Measurements from ENCODE around the gene EVX2. TPM values are rescaled to one million over a fixed set of nuclear protein-coding genes. Genes with fewer than 3 reads are reported as not detected.

The EVX2 gene
- total RNA-seq, 2 donors from 2014 or later = 1.2 to 1.6 TPM

DNA sequence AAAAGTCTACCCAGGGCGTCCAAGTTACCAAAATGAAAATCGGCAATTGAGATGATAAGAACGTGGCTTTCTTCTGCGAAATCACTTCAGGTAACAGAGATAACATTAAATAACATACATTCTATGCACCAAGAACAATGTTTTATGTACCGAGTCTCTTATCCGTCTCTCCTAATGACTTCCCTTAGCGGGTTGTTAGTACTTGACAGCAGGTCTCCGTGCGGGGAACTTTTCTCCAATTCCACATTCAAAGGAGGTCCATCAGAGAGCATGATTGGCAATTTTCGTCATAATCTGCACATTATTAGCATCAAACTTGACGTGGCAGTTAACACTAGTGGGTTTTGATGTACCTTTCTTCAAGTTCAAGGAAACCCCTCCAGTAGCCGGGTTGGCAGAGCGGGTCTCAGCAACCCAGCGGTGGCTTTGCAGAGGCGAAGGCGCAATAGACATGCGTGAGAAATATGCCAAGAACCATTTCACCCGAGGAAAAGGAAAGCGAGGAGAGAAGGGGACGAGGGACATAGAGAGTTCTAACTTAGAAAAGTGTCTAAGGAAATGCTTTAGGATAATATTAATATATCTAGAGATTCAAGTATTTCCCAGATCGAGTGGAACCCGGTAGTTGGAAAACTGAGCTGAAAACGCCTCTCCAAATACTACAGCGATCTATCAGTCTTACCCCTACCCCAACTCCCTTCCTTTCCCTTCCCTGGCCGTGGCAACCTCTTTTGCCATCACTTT is 5.0 kb downstream of the EVX2 start:
- WGBS = 39% methylated on average over 25 of the region's 25 CpGs
- Histone ChIP-seq H3K27me3 (replicated peaks; ENCODE audit: insufficient read depth) (peaks cover 28% of the 10 kb centered on the region), H3K27ac (peak overlapping the region; percentile 55 to 59), H3K4me1 (replicated peaks) (no peaks in the 10 kb centered on the region), H3K36me3 (no peaks in the 10 kb centered on the region), H3K4me3 (peak overlapping the region; percentile 12 to 33), H3K9me3 (no peaks in the 10 kb centered on the region)
- TF ChIP-seq, protein P1, sequence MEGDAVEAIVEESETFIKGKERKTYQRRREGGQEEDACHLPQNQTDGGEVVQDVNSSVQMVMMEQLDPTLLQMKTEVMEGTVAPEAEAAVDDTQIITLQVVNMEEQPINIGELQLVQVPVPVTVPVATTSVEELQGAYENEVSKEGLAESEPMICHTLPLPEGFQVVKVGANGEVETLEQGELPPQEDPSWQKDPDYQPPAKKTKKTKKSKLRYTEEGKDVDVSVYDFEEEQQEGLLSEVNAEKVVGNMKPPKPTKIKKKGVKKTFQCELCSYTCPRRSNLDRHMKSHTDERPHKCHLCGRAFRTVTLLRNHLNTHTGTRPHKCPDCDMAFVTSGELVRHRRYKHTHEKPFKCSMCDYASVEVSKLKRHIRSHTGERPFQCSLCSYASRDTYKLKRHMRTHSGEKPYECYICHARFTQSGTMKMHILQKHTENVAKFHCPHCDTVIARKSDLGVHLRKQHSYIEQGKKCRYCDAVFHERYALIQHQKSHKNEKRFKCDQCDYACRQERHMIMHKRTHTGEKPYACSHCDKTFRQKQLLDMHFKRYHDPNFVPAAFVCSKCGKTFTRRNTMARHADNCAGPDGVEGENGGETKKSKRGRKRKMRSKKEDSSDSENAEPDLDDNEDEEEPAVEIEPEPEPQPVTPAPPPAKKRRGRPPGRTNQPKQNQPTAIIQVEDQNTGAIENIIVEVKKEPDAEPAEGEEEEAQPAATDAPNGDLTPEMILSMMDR (IDR thresholded peaks at IDR 0.05) = no peak
- TF ChIP-seq POLR2A (IDR thresholded peaks at IDR 0.05) (no peak), POLR2AphosphoS5 (IDR thresholded peaks at IDR 0.05) (no peak)
- DNase-seq (ENCODE audit: low spot score) = no peak
- intact Hi-C loops (cut with DNase I) = loop anchor here (5.0 kb wide), 1 partner anchor 76 kb away; the partner anchor contains the start of gene LNPK

DNA sequence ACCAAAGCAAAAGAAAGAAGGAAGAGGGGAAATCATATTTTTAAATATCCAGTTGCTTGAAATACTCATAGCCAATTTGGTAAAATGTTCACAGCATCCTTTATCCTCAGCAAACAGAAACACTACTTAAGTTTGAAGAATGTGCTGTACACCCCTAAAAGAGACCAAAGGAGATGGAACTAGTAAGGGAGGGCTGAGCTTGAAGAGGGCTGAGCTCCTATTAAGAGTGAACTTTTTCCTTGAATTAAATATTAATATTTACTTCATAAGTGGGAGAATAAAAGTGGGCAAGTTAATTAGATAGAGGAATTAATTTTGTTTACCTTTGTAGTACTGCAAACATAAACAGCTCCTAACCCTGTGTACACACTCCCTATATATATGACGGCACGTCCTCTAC is 7.0 kb downstream of the EVX2 start:
- H3K4me1 ChIP-seq (replicated peaks) = no peaks in the 10 kb centered on the region
- H3K36me3 ChIP-seq = no peaks in the 10 kb centered on the region
- no peak overlapping the region for H3K27ac ChIP-seq
- H3K4me3 ChIP-seq = no peak overlapping the region
- peaks cover 13% of the 10 kb centered on the region for H3K27me3 ChIP-seq (replicated peaks; ENCODE audit: insufficient read depth)
- 60% methylated on average over 2 of the region's 2 CpGs for WGBS
- intact Hi-C loops (cut with DNase I) = loop anchor here (5.0 kb wide), 1 partner anchor 74 kb away; the partner anchor contains the start of gene LNPK
- no peak for DNase-seq (ENCODE audit: low spot score)
- TF ChIP-seq POLR2A (IDR thresholded peaks at IDR 0.05) = no peak
- TF ChIP-seq, protein P1 (IDR thresholded peaks at IDR 0.05) = no peak
- TF ChIP-seq POLR2AphosphoS5 (IDR thresholded peaks at IDR 0.05) = no peak
- no peaks in the 10 kb centered on the region for H3K9me3 ChIP-seq

DNA sequence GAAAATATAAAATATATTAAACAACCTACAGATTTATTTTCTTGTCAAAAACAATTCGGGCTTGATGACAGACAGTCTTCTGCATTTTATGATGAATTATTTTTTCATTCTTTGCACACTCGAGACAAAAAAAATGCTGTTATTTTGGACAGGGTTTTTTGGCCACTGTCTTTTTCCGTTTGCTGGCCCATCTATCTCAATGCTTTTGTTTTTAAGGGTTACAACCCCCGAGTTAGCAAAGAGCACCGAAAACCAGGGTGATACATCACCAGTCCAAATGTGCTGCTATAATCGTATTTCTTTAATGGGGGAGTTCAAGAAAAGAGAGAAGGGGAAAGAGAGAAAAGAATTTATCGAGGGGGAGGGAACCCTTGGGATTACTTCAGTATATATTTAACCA is 7.7 kb downstream of the EVX2 start:
- Histone ChIP-seq H3K4me1 (replicated peaks) (no peaks in the 10 kb centered on the region), H3K36me3 (no peaks in the 10 kb centered on the region), H3K27me3 (replicated peaks; ENCODE audit: insufficient read depth) (peaks cover 11% of the 10 kb centered on the region), H3K9me3 (no peaks in the 10 kb centered on the region), H3K4me3 (no peak overlapping the region), H3K27ac (no peak overlapping the region)
- 30% methylated on average over 7 of the region's 7 CpGs for WGBS
- TF ChIP-seq POLR2AphosphoS5 (IDR thresholded peaks at IDR 0.05) = no peak
- TF ChIP-seq, protein P1 (IDR thresholded peaks at IDR 0.05) = no peak
- TF ChIP-seq POLR2A (IDR thresholded peaks at IDR 0.05) = no peak
- intact Hi-C loops (cut with DNase I) = loop anchor here (5.0 kb wide), 1 partner anchor 74 kb away; the partner anchor contains the start of gene LNPK
- no peak for DNase-seq (ENCODE audit: low spot score)

DNA sequence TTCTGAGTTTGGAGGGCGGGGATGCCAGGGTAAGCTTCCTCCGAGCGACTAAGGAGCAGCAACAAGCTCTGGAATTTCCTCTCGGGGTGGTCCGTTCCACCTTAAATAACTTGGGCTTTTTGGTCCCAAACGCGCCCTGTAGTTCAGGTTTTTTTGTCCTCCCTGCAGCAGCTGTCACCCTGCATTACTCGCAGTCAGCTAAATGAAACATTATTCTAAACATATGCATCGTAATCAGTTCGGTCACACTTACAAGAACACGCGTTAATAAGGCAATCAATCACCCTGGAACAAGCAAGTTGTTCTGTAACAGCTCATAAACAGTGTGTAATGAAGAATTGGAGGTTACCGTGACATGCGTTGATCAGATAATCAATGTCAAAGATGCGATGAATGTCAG is 8.3 kb downstream of the EVX2 start:
- DNase-seq (ENCODE audit: low spot score) = no peak
- no peak for TF ChIP-seq POLR2A (IDR thresholded peaks at IDR 0.05)
- TF ChIP-seq, protein P1 (IDR thresholded peaks at IDR 0.05) = no peak
- TF ChIP-seq POLR2AphosphoS5 (IDR thresholded peaks at IDR 0.05) = no peak
- intact Hi-C loops (cut with DNase I) = loop anchor here (5.0 kb wide), 1 partner anchor 73 kb away; the partner anchor contains the start of gene LNPK
- Histone ChIP-seq H3K9me3 (no peaks in the 10 kb centered on the region), H3K4me1 (replicated peaks) (no peaks in the 10 kb centered on the region), H3K36me3 (no peaks in the 10 kb centered on the region), H3K27me3 (replicated peaks; ENCODE audit: insufficient read depth) (peaks cover 11% of the 10 kb centered on the region), H3K27ac (no peak overlapping the region), H3K4me3 (no peak overlapping the region)
- WGBS = 8% methylated on average over 15 of the region's 15 CpGs

Data from prostate gland (tissue), 2 donors.